Type B pancreatic cell (in vitro differentiated cells): ENCODE measurements around the gene ZFPL1. TPM values are rescaled to one million over a fixed set of nuclear protein-coding genes. Genes with fewer than 3 reads are reported as not detected.
A peak's percentile ranks its signal among the peaks of the same experiment; 100 is the strongest.

ENCODE experiments used
- DNase-seq: peaks from one replicate; pipeline ENCODE4 v3.0.0; 2021; ENCODE audit warnings: mixed read lengths; ENCODE audit not compliant: unreplicated experiment; ENCODE audit errors: extremely low spot score
- H3K27ac Mint-ChIP-seq: 2 replicates; pipeline ENCODE4 v1.8.0; 2021; ENCODE audit warnings: mild to moderate bottlenecking, mixed read lengths
- H3K27me3 Mint-ChIP-seq: 2 replicates; pipeline ENCODE4 v1.8.0; 2021; ENCODE audit warnings: mixed read lengths
- H3K36me3 Mint-ChIP-seq: 2 replicates; pipeline ENCODE4 v1.8.0; 2021; ENCODE audit warnings: mixed read lengths
- H3K4me1 Mint-ChIP-seq: one replicate; pipeline ENCODE4 v1.8.0; 2021; ENCODE audit warnings: mixed read lengths; ENCODE audit not compliant: unreplicated experiment
- H3K4me3 Mint-ChIP-seq: 2 replicates; pipeline ENCODE4 v1.8.0; 2021; ENCODE audit warnings: mild to moderate bottlenecking, mixed read lengths
- H3K9me3 Mint-ChIP-seq: 2 replicates; pipeline ENCODE4 v1.8.0; 2021; ENCODE audit warnings: mixed read lengths
- total RNA-seq: library from RNA; stranded (reverse); gene quantifications from 2 replicates; pipeline ENCODE4 v1.2.1, GENCODE V29; 2021; ENCODE audit warnings: low replicate concordance
- TF ChIP-seq, protein P1 (sequence below): fragments of 200-600 bp; sonication (generic); conservative IDR thresholded peaks from 2 replicates; pipeline ENCODE4 v1.5.0; 2021; ENCODE audit warnings: antibody characterized with exemption, mild to moderate bottlenecking

The ZFPL1 gene
- total RNA-seq, 1 donor from 2014 or later: 35.9 TPM

DNA sequence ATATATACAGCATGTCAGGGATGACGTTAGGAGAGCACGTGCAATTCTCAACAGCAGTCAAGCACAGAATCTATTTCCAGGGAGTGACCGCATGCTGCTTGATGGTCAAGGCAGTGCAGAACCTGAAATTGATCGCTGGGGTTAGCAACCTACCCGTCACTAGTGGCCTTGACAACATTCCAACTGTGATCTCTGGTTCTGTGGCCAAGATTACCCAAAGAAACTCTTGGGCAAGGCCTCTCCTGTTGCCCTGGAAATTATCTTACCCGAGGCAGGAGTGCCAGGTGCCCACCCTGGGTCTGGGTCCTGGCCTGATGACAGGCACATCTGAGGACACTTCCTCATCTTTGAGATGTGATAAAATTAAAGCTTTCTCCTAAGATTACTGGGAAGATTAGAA, 29.8 kb downstream of the ZFPL1 start:
- peaks cover 24% of the 10 kb centered on the region for H3K4me1 Mint-ChIP-seq
- H3K4me3 Mint-ChIP-seq: peak overlapping the region; percentile 87
- peak overlapping the region; percentile 91 for H3K27ac Mint-ChIP-seq
- peaks cover 9% of the 10 kb centered on the region for H3K36me3 Mint-ChIP-seq
- H3K27me3 Mint-ChIP-seq: peaks cover 7% of the 10 kb centered on the region
- no peak for DNase-seq
- TF ChIP-seq, protein P1, sequence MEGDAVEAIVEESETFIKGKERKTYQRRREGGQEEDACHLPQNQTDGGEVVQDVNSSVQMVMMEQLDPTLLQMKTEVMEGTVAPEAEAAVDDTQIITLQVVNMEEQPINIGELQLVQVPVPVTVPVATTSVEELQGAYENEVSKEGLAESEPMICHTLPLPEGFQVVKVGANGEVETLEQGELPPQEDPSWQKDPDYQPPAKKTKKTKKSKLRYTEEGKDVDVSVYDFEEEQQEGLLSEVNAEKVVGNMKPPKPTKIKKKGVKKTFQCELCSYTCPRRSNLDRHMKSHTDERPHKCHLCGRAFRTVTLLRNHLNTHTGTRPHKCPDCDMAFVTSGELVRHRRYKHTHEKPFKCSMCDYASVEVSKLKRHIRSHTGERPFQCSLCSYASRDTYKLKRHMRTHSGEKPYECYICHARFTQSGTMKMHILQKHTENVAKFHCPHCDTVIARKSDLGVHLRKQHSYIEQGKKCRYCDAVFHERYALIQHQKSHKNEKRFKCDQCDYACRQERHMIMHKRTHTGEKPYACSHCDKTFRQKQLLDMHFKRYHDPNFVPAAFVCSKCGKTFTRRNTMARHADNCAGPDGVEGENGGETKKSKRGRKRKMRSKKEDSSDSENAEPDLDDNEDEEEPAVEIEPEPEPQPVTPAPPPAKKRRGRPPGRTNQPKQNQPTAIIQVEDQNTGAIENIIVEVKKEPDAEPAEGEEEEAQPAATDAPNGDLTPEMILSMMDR: no peak
- no peaks in the 10 kb centered on the region for H3K9me3 Mint-ChIP-seq

GRCh38 chr11:65114538-65115171, 30.6 kb downstream of the ZFPL1 start:
- DNase-seq: no peak
- Mint-ChIP-seq H3K27me3 (peaks cover 7% of the 10 kb centered on the region), H3K9me3 (no peaks in the 10 kb centered on the region), H3K4me1 (peaks cover 24% of the 10 kb centered on the region), H3K27ac (peak overlapping the region; percentile 91), H3K36me3 (peaks cover 9% of the 10 kb centered on the region), H3K4me3 (peak overlapping the region; percentile 92)
- TF ChIP-seq, protein P1: no peak

DNA sequence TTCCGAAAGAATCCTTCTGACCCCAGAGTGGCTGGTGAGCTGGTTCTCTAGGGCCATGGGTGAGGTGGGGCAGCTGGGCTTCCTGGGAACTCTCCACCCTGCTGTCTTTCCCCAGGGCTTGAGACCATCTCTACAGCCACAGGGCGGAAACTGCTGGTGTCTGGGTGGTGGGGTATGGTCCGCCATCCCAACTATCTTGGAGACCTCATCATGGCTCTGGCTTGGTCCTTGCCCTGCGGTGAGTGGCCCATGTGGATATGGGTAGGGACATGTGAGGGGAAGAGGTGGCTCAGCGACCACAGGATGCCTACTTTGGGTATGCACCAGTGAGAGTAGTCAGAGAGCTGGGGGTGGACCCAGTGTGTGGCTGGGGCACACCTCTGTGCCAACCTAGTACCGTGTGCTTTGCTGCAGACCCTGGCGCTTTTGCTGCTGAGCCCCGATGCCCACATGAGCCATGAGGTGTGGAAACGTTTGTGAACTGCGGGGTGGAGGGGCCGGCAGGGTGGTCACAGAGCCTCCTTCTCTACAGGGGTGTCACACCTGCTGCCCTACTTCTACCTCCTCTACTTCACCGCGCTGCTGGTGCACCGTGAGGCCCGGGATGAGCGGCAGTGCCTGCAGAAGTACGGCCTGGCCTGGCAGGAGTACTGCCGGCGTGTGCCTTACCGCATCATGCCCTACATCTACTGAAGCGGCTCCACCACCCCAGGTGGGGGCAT, 31.5 kb downstream of the ZFPL1 start:
- H3K36me3 Mint-ChIP-seq: peaks cover 9% of the 10 kb centered on the region
- DNase-seq: no peak
- peak overlapping the region; percentile 92 for H3K4me3 Mint-ChIP-seq
- no peaks in the 10 kb centered on the region for H3K9me3 Mint-ChIP-seq
- peaks cover 19% of the 10 kb centered on the region for H3K4me1 Mint-ChIP-seq
- TF ChIP-seq, protein P1: no peak
- peaks cover 7% of the 10 kb centered on the region for H3K27me3 Mint-ChIP-seq
- no peak overlapping the region for H3K27ac Mint-ChIP-seq

DNA sequence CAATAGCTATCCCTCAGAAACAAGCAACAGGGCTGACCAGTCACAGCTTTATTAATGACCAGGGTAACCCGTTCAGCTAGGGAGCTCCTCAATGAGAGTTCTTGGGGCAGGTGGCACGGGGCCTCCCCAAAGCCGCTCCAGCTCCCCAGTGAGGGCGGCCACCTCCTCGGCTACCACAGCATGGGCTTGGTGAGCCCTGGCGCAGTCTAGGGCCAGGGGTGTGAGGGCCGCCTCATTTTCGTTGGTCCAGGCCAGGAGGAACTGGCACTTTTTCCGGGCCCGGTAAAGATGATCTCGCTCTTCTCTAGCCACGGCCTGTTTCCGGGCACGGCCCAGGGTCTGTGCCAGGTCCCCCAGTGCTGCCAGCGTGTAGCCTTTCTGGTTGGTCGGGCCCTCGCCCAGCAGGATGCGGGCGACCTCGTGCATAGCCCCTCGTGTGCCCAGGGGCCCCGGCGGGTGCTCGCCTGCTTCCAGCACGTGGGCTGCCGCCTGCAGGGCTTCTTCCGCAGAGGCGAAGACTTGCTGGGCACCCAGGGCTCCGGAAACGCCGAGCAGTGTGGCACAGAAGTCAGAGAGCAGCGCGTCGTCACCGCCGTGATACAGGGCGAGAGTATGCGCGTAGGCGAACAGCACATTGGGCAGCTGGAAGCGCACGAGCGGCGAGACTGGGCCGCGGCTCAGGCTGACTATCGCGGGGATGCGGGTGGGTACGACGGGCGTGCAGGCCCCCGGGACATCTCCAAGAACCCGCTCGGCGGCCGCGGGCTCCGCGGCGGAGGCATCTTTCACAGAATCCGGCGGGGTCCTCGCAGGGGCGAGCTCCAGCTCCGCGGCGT, 32.6 kb downstream of the ZFPL1 start:
- Mint-ChIP-seq H3K36me3 (peaks cover 15% of the 10 kb centered on the region), H3K4me1 (peaks cover 16% of the 10 kb centered on the region), H3K27me3 (peaks cover 7% of the 10 kb centered on the region), H3K4me3 (peak overlapping the region; percentile 92), H3K9me3 (no peaks in the 10 kb centered on the region), H3K27ac (peak overlapping the region; percentile 78)
- no peak for DNase-seq
- TF ChIP-seq, protein P1: no peak

GRCh38 chr11:65117206-65118096, 33.4 kb downstream of the ZFPL1 start, which contains the start of gene ZNHIT2:
Gene ZNHIT2, minus strand, starts transcription at chr11:65117701. Its CDS starts 48 bp downstream, at chr11:65117653.
- Mint-ChIP-seq H3K4me1 (peaks cover 22% of the 10 kb centered on the region), H3K36me3 (peaks cover 21% of the 10 kb centered on the region), H3K27me3 (peaks cover 7% of the 10 kb centered on the region), H3K27ac (peak within 1 kb of the TSS; percentile 89), H3K9me3 (no peaks in the 10 kb centered on the region), H3K4me3 (peak within 1 kb of the TSS; percentile 92)
- TF ChIP-seq, protein P1: peak; percentile 96
- DNase-seq: peak; percentile 99
